VCaP (cell line): ENCODE data around the gene EMILIN1.

ENCODE experiments used
- H3K27ac ChIP-seq: fragments of 450-650 bp; 2 replicates; pipeline ENCODE4 v1.5.1; 2017
- CTCF ChIP-seq: fragments of 450-650 bp; conservative IDR thresholded peaks from 2 replicates; pipeline ENCODE4 v1.5.1; 2017; ENCODE audit warnings: mild to moderate bottlenecking, moderate library complexity

EMILIN1 gene

GRCh38 chr2:27094353-27094984 is 16.1 kb downstream of the EMILIN1 start:
- no peak overlapping the region for H3K27ac ChIP-seq
- TF ChIP-seq CTCF = no peak

GRCh38 chr2:27095427-27095744 is 17.0 kb downstream of the EMILIN1 start:
- TF ChIP-seq CTCF = no peak

GRCh38 chr2:27095745-27096651 is 17.6 kb downstream of the EMILIN1 start:
- no peak for TF ChIP-seq CTCF
- H3K27ac ChIP-seq = peak overlapping the region; percentile 67; the same call in 1 of the 2 replicates

More at GRCh38 chr2:27095427-27095744, 17.0 kb downstream of the EMILIN1 start:
- 0 out of 2 replicates have a peak overlapping the region, but pooled peaks have one; percentile 67 for H3K27ac ChIP-seq

GRCh38 chr2:27096748-27097297 is 18.4 kb downstream of the EMILIN1 start:
- no peak for TF ChIP-seq CTCF
- H3K27ac ChIP-seq = peak overlapping the region; percentile 67; the same call in 1 of the 2 replicates

GRCh38 chr2:27097341-27097740 is 18.9 kb downstream of the EMILIN1 start:
- TF ChIP-seq CTCF = no peak
- no peak overlapping the region for H3K27ac ChIP-seq

GRCh38 chr2:27099334-27099955 is 21.0 kb downstream of the EMILIN1 start:
- no peak overlapping the region for H3K27ac ChIP-seq
- no peak for TF ChIP-seq CTCF

- TF ChIP-seq CTCF = no peak
- H3K27ac ChIP-seq = no peak overlapping the region
Measured at GRCh38 chr2:27100036-27100435, 21.6 kb downstream of the EMILIN1 start.
